OCI-LY1 (cell line): ENCODE data around the gene PPP2R2D.

Experiments used
- H2AFZ ChIP-seq: fragments of 200-600 bp; sonication (generic), shearing (Covaris generic); 2 replicates; pipeline ENCODE4 v1.6.0; 2014; ENCODE audit warnings: antibody characterized with exemption, mild to moderate bottlenecking, low read length
- H3F3A ChIP-seq: fragments of 200-600 bp; sonication (generic), shearing (Covaris generic); 2 replicates; pipeline ENCODE4 v1.6.0; 2014; ENCODE audit warnings: mild to moderate bottlenecking, antibody characterized with exemption, low read length, moderate library complexity; ENCODE audit not compliant: insufficient read depth
- H3K27ac ChIP-seq: fragments of 200-600 bp; sonication (generic); 2 replicates; pipeline ENCODE4 v1.5.1; 2014; ENCODE audit warnings: low read length, mixed run types, mild to moderate bottlenecking, low read depth; ENCODE audit not compliant: poor library complexity, severe bottlenecking
- H3K27me3 ChIP-seq: fragments of 200-600 bp; sonication (generic); 2 replicates; pipeline ENCODE4 v1.6.0; 2014; ENCODE audit warnings: antibody characterized with exemption, mild to moderate bottlenecking, low read length, moderate library complexity; ENCODE audit not compliant: insufficient read depth
- H3K36me3 ChIP-seq: fragments of 200-600 bp; sonication (generic); 2 replicates; pipeline ENCODE4 v1.6.1; 2014; ENCODE audit warnings: mild to moderate bottlenecking, antibody characterized with exemption, low read length, moderate library complexity, mixed read lengths; ENCODE audit not compliant: insufficient read depth
- H3K4me1 ChIP-seq: fragments of 200-600 bp; sonication (generic); 2 replicates; pipeline ENCODE4 v1.5.1; 2014; ENCODE audit warnings: mild to moderate bottlenecking, low read length, moderate library complexity; ENCODE audit not compliant: insufficient read depth, severe bottlenecking
- H3K4me2 ChIP-seq: fragments of 200-600 bp; sonication (generic), shearing (Covaris generic); 2 replicates; pipeline ENCODE4 v1.6.1; 2014; ENCODE audit warnings: low read length
- H3K4me3 ChIP-seq: fragments of 200-600 bp; sonication (generic); 2 replicates; pipeline ENCODE4 v1.5.1; 2014; ENCODE audit warnings: low read length, low read depth, mild to moderate bottlenecking, mixed read lengths; ENCODE audit not compliant: poor library complexity, severe bottlenecking
- H3K79me2 ChIP-seq: fragments of 200-600 bp; shearing (Covaris generic); 2 replicates; pipeline ENCODE4 v1.6.1; 2016; ENCODE audit warnings: mixed run types, low read length, mixed read lengths; ENCODE audit not compliant: insufficient read depth
- H3K9ac ChIP-seq: fragments of 200-600 bp; sonication (generic), shearing (Covaris generic); 2 replicates; pipeline ENCODE4 v1.6.1; 2014; ENCODE audit warnings: mild to moderate bottlenecking, low read length, mixed read lengths
- H3K9me2 ChIP-seq: fragments of 200-600 bp; sonication (generic), shearing (Covaris generic); 2 replicates; pipeline ENCODE4 v1.6.1; 2014; ENCODE audit warnings: low read depth, mild to moderate bottlenecking, low read length, mixed read lengths
- H3K9me3 ChIP-seq: fragments of 200-600 bp; shearing (Covaris generic); 2 replicates; pipeline ENCODE4 v1.6.1; 2014; ENCODE audit warnings: low read length, mixed read lengths
- H4K20me1 ChIP-seq: fragments of 200-600 bp; sonication (generic), shearing (Covaris generic); 2 replicates; pipeline ENCODE4 v1.6.0; 2016; ENCODE audit warnings: mild to moderate bottlenecking, low read length; ENCODE audit not compliant: insufficient read depth
- CTCF ChIP-seq: fragments of 200-600 bp; sonication (generic), shearing (Covaris generic); IDR thresholded peaks from 2 replicates; pipeline ENCODE4 v1.5.1; 2017; ENCODE audit warnings: mild to moderate bottlenecking, antibody characterized with exemption, low read length, moderate library complexity, mixed read lengths
- EZH2 ChIP-seq: fragments of 200-600 bp; sonication (generic), shearing (Covaris generic); IDR thresholded peaks from 2 replicates; pipeline ENCODE4 v1.8.0; 2017; ENCODE audit warnings: borderline replicate concordance, mixed run types, mild to moderate bottlenecking, antibody characterized with exemption, low read length, moderate library complexity, mixed read lengths

The PPP2R2D gene

GRCh38 chr10:131871673-131872005 is 29.2 kb upstream of the PPP2R2D start:
- H3K79me2 ChIP-seq = no peaks in the 10 kb centered on the region
- H2AFZ ChIP-seq = no peak overlapping the region
- TF ChIP-seq EZH2 = no peak
- TF ChIP-seq CTCF = no peak
- no peaks in the 10 kb centered on the region for H3K9me3 ChIP-seq
- no peak overlapping the region for H3K27ac ChIP-seq
- no peaks in the 10 kb centered on the region for H3K4me1 ChIP-seq
- H3F3A ChIP-seq = no peaks in the 10 kb centered on the region
- no peak overlapping the region for H3K4me3 ChIP-seq
- H3K9me2 ChIP-seq = no peaks in the 10 kb centered on the region
- H3K36me3 ChIP-seq = no peaks in the 10 kb centered on the region
- no peaks in the 10 kb centered on the region for H4K20me1 ChIP-seq
- no peaks in the 10 kb centered on the region; the same call in 1 of the 2 replicates for H3K27me3 ChIP-seq
- H3K4me2 ChIP-seq = no peak overlapping the region
- no peak overlapping the region for H3K9ac ChIP-seq

- H3K27ac ChIP-seq = no peak overlapping the region
- H3K36me3 ChIP-seq = no peaks in the 10 kb centered on the region
- no peak overlapping the region for H3K4me3 ChIP-seq
- no peak overlapping the region for H3K9ac ChIP-seq
- no peak overlapping the region for H2AFZ ChIP-seq
- H3K4me1 ChIP-seq = no peaks in the 10 kb centered on the region
- TF ChIP-seq CTCF (no peak), EZH2 (no peak)
- no peaks in the 10 kb centered on the region for H4K20me1 ChIP-seq
- H3K4me2 ChIP-seq = no peak overlapping the region
- no peaks in the 10 kb centered on the region for H3K79me2 ChIP-seq
- no peaks in the 10 kb centered on the region for H3F3A ChIP-seq
- H3K9me2 ChIP-seq = no peaks in the 10 kb centered on the region
- no peaks in the 10 kb centered on the region; the same call in 1 of the 2 replicates for H3K27me3 ChIP-seq
- no peaks in the 10 kb centered on the region for H3K9me3 ChIP-seq
These were observed 28.6 kb upstream of the PPP2R2D start for GRCh38 chr10:131872011-131872826.

- H3K36me3 ChIP-seq = no peaks in the 10 kb centered on the region
- no peaks in the 10 kb centered on the region for H4K20me1 ChIP-seq
- no peak overlapping the region for H2AFZ ChIP-seq
- no peaks in the 10 kb centered on the region for H3F3A ChIP-seq
- TF ChIP-seq CTCF (no peak), EZH2 (no peak)
- no peaks in the 10 kb centered on the region for H3K9me3 ChIP-seq
- H3K27ac ChIP-seq = no peak overlapping the region
- H3K4me2 ChIP-seq = no peak overlapping the region
- no peaks in the 10 kb centered on the region for H3K4me1 ChIP-seq
- H3K27me3 ChIP-seq = no peaks in the 10 kb centered on the region; the same call in 1 of the 2 replicates
- no peaks in the 10 kb centered on the region for H3K79me2 ChIP-seq
- no peaks in the 10 kb centered on the region for H3K9me2 ChIP-seq
- H3K4me3 ChIP-seq = no peak overlapping the region
- H3K9ac ChIP-seq = no peak overlapping the region
These were observed 27.9 kb upstream of the PPP2R2D start for GRCh38 chr10:131872827-131873375.
